ENCODE measurements around the gene CD69.

Gene CD69

GRCh38 chr12:9752145-9752933, 8.4 kb downstream of the CD69 start:
- Histone ChIP-seq H3K79me2 (ENCODE audit: insufficient read depth, low read length) (peaks cover 50% of the 10 kb centered on the region), H3K9me2 (replicated peaks; ENCODE audit: low read depth, low read length) (no peaks in the 10 kb centered on the region), H3K4me3 (ENCODE audit: low read length, poor library complexity, severe bottlenecking) (no peak overlapping the region), H3F3A (ENCODE audit: low read depth) (peaks cover 3% of the 10 kb centered on the region; the same call in 1 of the 2 replicates), H3K9me3 (ENCODE audit: insufficient read depth, low read depth, low read length) (no peaks in the 10 kb centered on the region), H3K4me1 (ENCODE audit: insufficient read depth, low read length, poor library complexity, severe bottlenecking) (peaks cover 17% of the 10 kb centered on the region), H3K36me3 (ENCODE audit: insufficient read depth, low read length) (peaks cover 38% of the 10 kb centered on the region), H3K27me3 (ENCODE audit: insufficient read depth, low read length, poor library complexity, severe bottlenecking) (no peaks in the 10 kb centered on the region), H3K9ac (ENCODE audit: low read depth, low read length, poor library complexity, severe bottlenecking) (no peak overlapping the region), H2AFZ (ENCODE audit: low read length) (no peak overlapping the region), H4K20me1 (ENCODE audit: insufficient read depth, low read length, poor library complexity, severe bottlenecking) (peaks cover 7% of the 10 kb centered on the region), H3K4me2 (ENCODE audit: low read depth, low read length, poor library complexity, severe bottlenecking) (peak overlapping the region; percentile 98)
- TF ChIP-seq CTCF (conservative IDR thresholded peaks at IDR 0.05; ENCODE audit: low read length) (no peak), EZH2phosphoT487 (IDR thresholded peaks at IDR 0.05; ENCODE audit: borderline replicate concordance) (no peak)

GRCh38 chr12:9751204-9752144, 9.2 kb downstream of the CD69 start:
- Histone ChIP-seq H3K9ac (ENCODE audit: low read depth, low read length, poor library complexity, severe bottlenecking) (no peak overlapping the region), H3K4me2 (ENCODE audit: low read depth, low read length, poor library complexity, severe bottlenecking) (peak overlapping the region; percentile 73), H3K27me3 (ENCODE audit: insufficient read depth, low read length, poor library complexity, severe bottlenecking) (no peaks in the 10 kb centered on the region), H3K36me3 (ENCODE audit: insufficient read depth, low read length) (peaks cover 38% of the 10 kb centered on the region), H3K4me3 (ENCODE audit: low read length, poor library complexity, severe bottlenecking) (peak overlapping the region; percentile 38), H3K79me2 (ENCODE audit: insufficient read depth, low read length) (peaks cover 42% of the 10 kb centered on the region), H3K4me1 (ENCODE audit: insufficient read depth, low read length, poor library complexity, severe bottlenecking) (peaks cover 9% of the 10 kb centered on the region), H2AFZ (ENCODE audit: low read length) (no peak overlapping the region), H3K9me2 (replicated peaks; ENCODE audit: low read depth, low read length) (no peaks in the 10 kb centered on the region), H4K20me1 (ENCODE audit: insufficient read depth, low read length, poor library complexity, severe bottlenecking) (peaks cover 2% of the 10 kb centered on the region), H3K9me3 (ENCODE audit: insufficient read depth, low read depth, low read length) (no peaks in the 10 kb centered on the region), H3F3A (ENCODE audit: low read depth) (peaks cover 3% of the 10 kb centered on the region; the same call in 1 of the 2 replicates)
- TF ChIP-seq EZH2phosphoT487 (IDR thresholded peaks at IDR 0.05; ENCODE audit: borderline replicate concordance) = no peak
- TF ChIP-seq CTCF (conservative IDR thresholded peaks at IDR 0.05; ENCODE audit: low read length) = peak; percentile 51; the same call in 1 of the 2 replicates

- Histone ChIP-seq H3K9me2 (replicated peaks; ENCODE audit: low read depth, low read length) (no peaks in the 10 kb centered on the region), H3K4me3 (ENCODE audit: low read length, poor library complexity, severe bottlenecking) (peak overlapping the region; percentile 40), H3K36me3 (ENCODE audit: insufficient read depth, low read length) (peaks cover 30% of the 10 kb centered on the region), H2AFZ (ENCODE audit: low read length) (no peak overlapping the region), H4K20me1 (ENCODE audit: insufficient read depth, low read length, poor library complexity, severe bottlenecking) (peaks cover 2% of the 10 kb centered on the region), H3K9ac (ENCODE audit: low read depth, low read length, poor library complexity, severe bottlenecking) (no peak overlapping the region), H3F3A (ENCODE audit: low read depth) (peaks cover 3% of the 10 kb centered on the region; the same call in 1 of the 2 replicates), H3K4me1 (ENCODE audit: insufficient read depth, low read length, poor library complexity, severe bottlenecking) (peaks cover 8% of the 10 kb centered on the region), H3K9me3 (ENCODE audit: insufficient read depth, low read depth, low read length) (no peaks in the 10 kb centered on the region), H3K27me3 (ENCODE audit: insufficient read depth, low read length, poor library complexity, severe bottlenecking) (no peaks in the 10 kb centered on the region), H3K79me2 (ENCODE audit: insufficient read depth, low read length) (peaks cover 32% of the 10 kb centered on the region), H3K4me2 (ENCODE audit: low read depth, low read length, poor library complexity, severe bottlenecking) (peak overlapping the region; percentile 73)
- TF ChIP-seq EZH2phosphoT487 (IDR thresholded peaks at IDR 0.05; ENCODE audit: borderline replicate concordance) (no peak), CTCF (conservative IDR thresholded peaks at IDR 0.05; ENCODE audit: low read length) (peak; percentile 51)
Observed at GRCh38 chr12:9750276-9751203, 10.2 kb downstream of the CD69 start.
